GM19324 (cell line): Measurements from ENCODE around the gene JPH2.

Experiments
- ATAC-seq: cut with Tn5 transposase; IDR thresholded peaks from one replicate; pipeline ENCODE4 v1.9.1; 2021; ENCODE audit warnings: mild to moderate bottlenecking, moderate library complexity; ENCODE audit not compliant: unreplicated experiment, low FRiP score

JPH2 gene

GRCh38 chr20:44081476-44081875 lies 105.5 kb downstream of the JPH2 start:
- no peak for ATAC-seq

GRCh38 chr20:44080646-44081267 lies 106.2 kb downstream of the JPH2 start:
- no peak for ATAC-seq

GRCh38 chr20:44080064-44080463 lies 106.9 kb downstream of the JPH2 start:
- no peak for ATAC-seq

- ATAC-seq, result no peak
These were observed 107.7 kb downstream of the JPH2 start for GRCh38 chr20:44079291-44079690.

- no peak for ATAC-seq
These were observed 111.1 kb downstream of the JPH2 start for GRCh38 chr20:44075950-44076232.

- ATAC-seq, result no peak
These were observed 111.6 kb downstream of the JPH2 start for GRCh38 chr20:44075191-44075949.

- no peak for ATAC-seq
These were observed 112.5 kb downstream of the JPH2 start for GRCh38 chr20:44074252-44075151.

GRCh38 chr20:44073675-44074071 lies 113.3 kb downstream of the JPH2 start:
- no peak for ATAC-seq

GRCh38 chr20:44073011-44073674 lies 113.8 kb downstream of the JPH2 start:
- no peak for ATAC-seq

GRCh38 chr20:44072384-44072783 lies 114.6 kb downstream of the JPH2 start:
- ATAC-seq, result no peak

GRCh38 chr20:44071526-44072111 lies 115.4 kb downstream of the JPH2 start:
- ATAC-seq, result no peak

- no peak for ATAC-seq
These were observed 115.9 kb downstream of the JPH2 start for GRCh38 chr20:44071057-44071456.

GRCh38 chr20:44070139-44070900 lies 116.7 kb downstream of the JPH2 start:
- ATAC-seq, result no peak

- ATAC-seq, result peak; percentile 57
These were observed 117.6 kb downstream of the JPH2 start for GRCh38 chr20:44069203-44070011.

GRCh38 chr20:44068316-44069201 lies 118.4 kb downstream of the JPH2 start:
- no peak for ATAC-seq

- no peak for ATAC-seq
These were observed 119.3 kb downstream of the JPH2 start for GRCh38 chr20:44067650-44068081.

GRCh38 chr20:44066645-44067606 lies 120.1 kb downstream of the JPH2 start:
- no peak for ATAC-seq
